GM18867 (cell line): Measurements from ENCODE around the gene USP31.

Experiments used
- ATAC-seq: cut with Tn5 transposase; IDR thresholded peaks from one replicate; pipeline ENCODE4 v1.9.1; 2021; ENCODE audit warnings: mild to moderate bottlenecking, moderate library complexity; ENCODE audit not compliant: unreplicated experiment

Gene USP31

GRCh38 chr16:23025692-23026307 lies 123.5 kb downstream of the USP31 start:
- no peak for ATAC-seq

GRCh38 chr16:23024044-23024443 lies 125.2 kb downstream of the USP31 start:
- no peak for ATAC-seq

- no peak for ATAC-seq
Observed at GRCh38 chr16:23020084-23020483, 129.2 kb downstream of the USP31 start.

GRCh38 chr16:23016368-23016767 lies 132.9 kb downstream of the USP31 start:
- ATAC-seq: no peak

- no peak for ATAC-seq
Observed at GRCh38 chr16:23015580-23015979, 133.7 kb downstream of the USP31 start.

- ATAC-seq: no peak
Observed at GRCh38 chr16:23014592-23014991, 134.7 kb downstream of the USP31 start.
